ENCODE data around the gene CACNA1G. TPM values are rescaled to one million over a fixed set of nuclear protein-coding genes. Genes with fewer than 3 reads are reported as not detected.

The CACNA1G gene
- total RNA-seq, 1 donor from 2014 or later = not detected

DNA sequence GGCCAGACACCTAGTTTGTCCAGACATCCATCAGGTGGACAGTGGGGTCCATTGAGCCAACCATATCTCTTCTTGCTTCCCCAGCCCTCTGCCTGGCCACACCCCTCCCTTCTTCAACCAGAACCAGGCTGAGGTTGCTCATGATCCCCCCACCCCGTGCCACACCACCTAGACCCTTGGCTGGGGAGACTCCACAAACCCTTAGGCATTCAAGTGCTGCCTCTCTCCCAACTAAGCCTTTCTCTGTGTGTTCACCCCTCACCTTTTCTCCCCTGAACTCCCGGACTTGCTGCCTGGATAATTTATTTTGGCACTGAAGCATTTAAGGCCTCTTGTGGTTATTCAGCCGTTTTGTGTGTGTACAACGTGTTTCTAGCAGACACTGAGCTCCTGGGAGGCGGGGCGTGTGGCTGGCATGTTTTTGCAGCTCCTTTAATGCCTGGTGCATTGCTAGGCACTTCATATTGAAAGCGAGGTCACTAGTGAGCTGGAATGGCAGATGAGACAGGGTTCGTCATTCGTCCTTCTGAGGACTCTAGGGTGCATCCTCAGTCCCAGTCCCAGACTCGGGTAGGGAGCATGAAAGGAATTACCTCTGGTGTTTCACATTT is 28.7 kb downstream of the CACNA1G start:
- TF ChIP-seq, protein P1, sequence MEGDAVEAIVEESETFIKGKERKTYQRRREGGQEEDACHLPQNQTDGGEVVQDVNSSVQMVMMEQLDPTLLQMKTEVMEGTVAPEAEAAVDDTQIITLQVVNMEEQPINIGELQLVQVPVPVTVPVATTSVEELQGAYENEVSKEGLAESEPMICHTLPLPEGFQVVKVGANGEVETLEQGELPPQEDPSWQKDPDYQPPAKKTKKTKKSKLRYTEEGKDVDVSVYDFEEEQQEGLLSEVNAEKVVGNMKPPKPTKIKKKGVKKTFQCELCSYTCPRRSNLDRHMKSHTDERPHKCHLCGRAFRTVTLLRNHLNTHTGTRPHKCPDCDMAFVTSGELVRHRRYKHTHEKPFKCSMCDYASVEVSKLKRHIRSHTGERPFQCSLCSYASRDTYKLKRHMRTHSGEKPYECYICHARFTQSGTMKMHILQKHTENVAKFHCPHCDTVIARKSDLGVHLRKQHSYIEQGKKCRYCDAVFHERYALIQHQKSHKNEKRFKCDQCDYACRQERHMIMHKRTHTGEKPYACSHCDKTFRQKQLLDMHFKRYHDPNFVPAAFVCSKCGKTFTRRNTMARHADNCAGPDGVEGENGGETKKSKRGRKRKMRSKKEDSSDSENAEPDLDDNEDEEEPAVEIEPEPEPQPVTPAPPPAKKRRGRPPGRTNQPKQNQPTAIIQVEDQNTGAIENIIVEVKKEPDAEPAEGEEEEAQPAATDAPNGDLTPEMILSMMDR (conservative IDR thresholded peaks at IDR 0.05; ENCODE audit: low read depth, low read length) = no peak
- peak; percentile 31 for DNase-seq (ENCODE audit: low read depth)
- no peak overlapping the region for H3K4me3 ChIP-seq (ENCODE audit: low read depth, low read length)

DNA sequence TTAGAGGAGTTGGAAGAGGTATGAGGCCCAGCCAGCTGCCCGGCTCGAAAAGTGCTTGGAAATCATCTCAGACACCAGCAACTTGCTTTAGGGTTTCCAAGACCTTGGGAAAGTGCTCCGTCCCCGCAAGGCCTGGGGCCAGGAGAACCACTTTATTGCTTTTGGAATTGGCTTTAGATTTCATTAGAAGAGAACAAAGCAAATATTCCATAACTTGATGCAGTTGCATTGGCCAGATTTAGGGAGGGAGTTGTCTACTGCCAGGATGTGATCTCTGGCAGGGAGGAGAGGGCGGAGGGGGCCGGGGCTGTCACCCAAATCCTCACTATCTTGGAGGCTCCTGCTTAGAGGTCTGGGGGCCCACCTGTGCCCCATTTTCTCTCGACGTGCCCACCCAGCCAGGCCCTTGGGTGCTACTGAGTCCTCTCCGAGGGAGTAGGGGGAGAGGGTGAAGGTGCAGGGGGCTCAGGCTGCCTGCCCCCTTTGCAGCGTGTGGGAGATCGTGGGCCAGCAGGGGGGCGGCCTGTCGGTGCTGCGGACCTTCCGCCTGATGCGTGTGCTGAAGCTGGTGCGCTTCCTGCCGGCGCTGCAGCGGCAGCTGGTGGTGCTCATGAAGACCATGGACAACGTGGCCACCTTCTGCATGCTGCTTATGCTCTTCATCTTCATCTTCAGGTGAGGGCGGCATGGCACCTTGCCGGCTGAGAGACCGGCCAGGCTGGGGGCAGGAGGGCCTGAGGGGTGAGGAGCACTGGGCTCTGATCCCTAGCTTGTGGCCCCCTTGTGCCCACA is 30.6 kb downstream of the CACNA1G start:
- TF ChIP-seq, protein P1 (conservative IDR thresholded peaks at IDR 0.05; ENCODE audit: low read depth, low read length) = no peak

DNA sequence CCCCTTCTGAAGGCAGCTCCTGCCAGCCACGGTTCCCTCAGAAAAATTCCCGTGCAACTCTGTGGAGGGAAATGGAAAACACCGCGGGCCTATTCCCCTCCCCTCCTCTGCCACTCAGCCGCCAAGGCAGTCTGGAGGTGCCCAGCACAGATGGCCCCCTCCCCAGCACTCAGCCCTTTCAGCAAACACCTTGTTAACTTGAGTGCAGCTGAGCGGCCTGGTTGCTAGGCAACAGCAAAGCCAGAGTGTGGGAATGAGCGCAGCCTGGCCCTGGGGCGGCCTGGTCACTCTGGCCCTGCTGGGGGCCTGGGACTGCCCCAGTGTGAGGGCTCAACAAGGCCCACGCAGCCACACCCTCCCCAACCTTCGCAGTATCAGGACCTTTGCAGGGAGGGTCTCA is 32.8 kb downstream of the CACNA1G start:
- no peak for DNase-seq (ENCODE audit: low read depth)
- TF ChIP-seq, protein P1 (conservative IDR thresholded peaks at IDR 0.05; ENCODE audit: low read depth, low read length) = no peak

More for the DNA sequence above, 30.6 kb downstream of the CACNA1G start:
- no peak for DNase-seq (ENCODE audit: low read depth)
- H3K4me3 ChIP-seq (ENCODE audit: low read depth, low read length) = no peak overlapping the region

GRCh38 chr17:50594128-50594823 is 33.8 kb downstream of the CACNA1G start:
- no peak overlapping the region for H3K4me3 ChIP-seq (ENCODE audit: low read depth, low read length)
- TF ChIP-seq, protein P1 (conservative IDR thresholded peaks at IDR 0.05; ENCODE audit: low read depth, low read length) = no peak
- no peak for DNase-seq (ENCODE audit: low read depth)

More for the DNA sequence above, 32.8 kb downstream of the CACNA1G start:
- no peak overlapping the region for H3K4me3 ChIP-seq (ENCODE audit: low read depth, low read length)

GRCh38 chr17:50594892-50595291 is 34.4 kb downstream of the CACNA1G start:
- TF ChIP-seq, protein P1 (conservative IDR thresholded peaks at IDR 0.05; ENCODE audit: low read depth, low read length) = no peak
- DNase-seq (ENCODE audit: low read depth) = no peak
- H3K4me3 ChIP-seq (ENCODE audit: low read depth, low read length) = no peak overlapping the region

DNA sequence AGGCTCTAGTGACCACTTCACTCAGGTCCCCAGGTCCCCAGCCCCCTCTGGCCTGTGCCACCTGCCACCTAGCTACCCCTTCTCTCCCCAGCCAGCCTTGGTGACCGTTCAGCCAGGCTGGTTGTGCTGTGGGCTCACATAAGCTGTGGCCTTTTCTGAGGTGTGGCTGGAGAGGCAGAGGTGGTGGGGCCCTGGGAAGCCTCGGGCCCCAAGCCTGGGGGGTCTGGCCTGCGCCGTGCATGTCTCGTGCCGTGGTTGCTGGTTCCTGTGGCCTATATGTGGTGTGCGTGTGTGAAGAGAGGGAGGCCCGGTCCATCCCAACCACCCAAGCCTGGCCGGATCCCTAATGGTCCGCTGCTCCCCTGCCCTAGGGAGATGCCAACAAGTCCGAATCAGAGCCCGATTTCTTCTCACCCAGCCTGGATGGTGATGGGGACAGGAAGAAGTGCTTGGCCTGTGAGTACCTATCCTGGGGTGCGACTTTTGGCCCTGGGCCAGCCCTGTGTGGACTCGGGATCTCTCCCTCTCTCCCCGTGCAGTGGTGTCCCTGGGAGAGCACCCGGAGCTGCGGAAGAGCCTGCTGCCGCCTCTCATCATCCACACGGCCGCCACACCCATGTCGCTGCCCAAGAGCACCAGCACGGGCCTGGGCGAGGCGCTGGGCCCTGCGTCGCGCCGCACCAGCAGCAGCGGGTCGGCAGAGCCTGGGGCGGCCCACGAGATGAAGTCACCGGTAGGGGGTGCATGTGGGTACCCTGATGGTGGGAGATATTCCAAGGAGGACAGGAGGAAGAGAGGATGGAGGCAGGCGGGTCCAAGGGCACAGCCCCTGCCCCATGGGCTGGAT is 35.9 kb downstream of the CACNA1G start:
- TF ChIP-seq, protein P1 (conservative IDR thresholded peaks at IDR 0.05; ENCODE audit: low read depth, low read length) = peak; percentile 29
- no peak for DNase-seq (ENCODE audit: low read depth)
- H3K4me3 ChIP-seq (ENCODE audit: low read depth, low read length) = no peak overlapping the region

All from epithelial cell of proximal tubule (primary cell).